Mesenchymal stem cell (in vitro differentiated cells and primary cell): ENCODE measurements around the gene CETP.
A peak's percentile ranks its signal among the peaks of the same experiment; 100 is the strongest.

Source experiments
- DNase-seq: peaks from one replicate; pipeline ENCODE4 v3.0.0-alpha.2; 2013
- H2AFZ ChIP-seq: one replicate; pipeline ENCODE4 v1.6.1; 2013; ENCODE audit warnings: low read depth, mild to moderate bottlenecking, control low read depth, inconsistent platforms, low read length, moderate library complexity
- H2AK5ac ChIP-seq: 2 replicates; pipeline ENCODE4 v1.6.1; 2013; ENCODE audit warnings: low read length, moderate library complexity, mild to moderate bottlenecking, inconsistent platforms; ENCODE audit not compliant: severe bottlenecking
- H2BK120ac ChIP-seq: one replicate; pipeline ENCODE4 v1.6.1; 2013; ENCODE audit warnings: low read depth, mild to moderate bottlenecking, inconsistent platforms, low read length, moderate library complexity
- H2BK12ac ChIP-seq, 2 experiments: one replicate each; pipeline ENCODE4 v1.6.1; 2013; ENCODE audit warnings: inconsistent platforms in 2 of 2, low read length in 2 of 2, mild to moderate bottlenecking in 2 of 2, moderate library complexity in 2 of 2, control low read depth in 1 of 2
- H2BK15ac ChIP-seq: one replicate; pipeline ENCODE4 v1.6.1; 2013; ENCODE audit warnings: mild to moderate bottlenecking, low read depth, inconsistent platforms; ENCODE audit not compliant: poor library complexity, severe bottlenecking
- H2BK5ac ChIP-seq: 2 replicates; pipeline ENCODE4 v1.6.1; 2013; ENCODE audit warnings: low read depth, mild to moderate bottlenecking, low read length, control low read depth, inconsistent platforms; ENCODE audit not compliant: poor library complexity, severe bottlenecking
- H3K14ac ChIP-seq, 2 experiments: one replicate each; pipeline ENCODE4 v1.6.1; 2013; ENCODE audit warnings: inconsistent platforms in 2 of 2, low read length in 2 of 2, control low read depth in 1 of 2, mild to moderate bottlenecking in 1 of 2, moderate library complexity in 1 of 2
- H3K18ac ChIP-seq, 2 experiments: one replicate each; pipeline ENCODE4 v1.6.1; 2013; ENCODE audit warnings: inconsistent platforms in 2 of 2, low read length in 2 of 2, control low read depth in 1 of 2, low read depth in 1 of 2, mild to moderate bottlenecking in 1 of 2
- H3K23ac ChIP-seq, 2 experiments: one replicate each; pipeline ENCODE4 v1.6.1; 2013; ENCODE audit warnings: inconsistent platforms in 2 of 2, low read length in 2 of 2, mild to moderate bottlenecking in 2 of 2, moderate library complexity in 2 of 2, control low read depth in 1 of 2
- H3K27ac ChIP-seq: 2 replicates; pipeline ENCODE4 v1.5.1; 2013; ENCODE audit warnings: mild to moderate bottlenecking, moderate library complexity, low read length, control low read depth, inconsistent platforms; ENCODE audit not compliant: poor library complexity, severe bottlenecking
- H3K27me3 ChIP-seq, 2 experiments: 2 replicates each; pipeline versions ENCODE4 v1.6.1 to v1.7.0; 2013; ENCODE audit warnings: low read length in 2 of 2, mild to moderate bottlenecking in 2 of 2, moderate library complexity in 2 of 2, control low read depth in 1 of 2, inconsistent platforms in 1 of 2; ENCODE audit not compliant: control insufficient read depth in 1 of 2, insufficient read depth in 1 of 2
- H3K36me3 ChIP-seq, 2 experiments: 2 replicates each; pipeline versions ENCODE4 v1.6.1 to v1.7.0; 2013; ENCODE audit warnings: low read length in 2 of 2, control low read depth in 1 of 2, inconsistent platforms in 1 of 2, low read depth in 1 of 2, mild to moderate bottlenecking in 1 of 2; ENCODE audit not compliant: insufficient read depth in 2 of 2, control insufficient read depth in 1 of 2
- H3K4ac ChIP-seq, 2 experiments: one replicate each; pipeline ENCODE4 v1.6.1; 2013; ENCODE audit warnings: inconsistent platforms in 2 of 2, low read length in 2 of 2, mild to moderate bottlenecking in 2 of 2, moderate library complexity in 2 of 2, control low read depth in 1 of 2, low read depth in 1 of 2
- H3K4me1 ChIP-seq: 2 replicates; pipeline ENCODE4 v1.6.1; 2013; ENCODE audit warnings: low read depth, low read length, control low read depth; ENCODE audit not compliant: control insufficient read depth, insufficient read depth
- H3K4me2 ChIP-seq: 2 replicates; pipeline ENCODE4 v1.6.1; 2013; ENCODE audit warnings: low read length, mild to moderate bottlenecking, inconsistent platforms; ENCODE audit not compliant: poor library complexity, severe bottlenecking
- H3K4me3 ChIP-seq, 2 experiments: 2 replicates each; pipeline versions ENCODE4 v1.5.1 to v1.7.0; 2013; ENCODE audit warnings: low read length in 2 of 2, mild to moderate bottlenecking in 2 of 2, control low read depth in 1 of 2, low read depth in 1 of 2; ENCODE audit not compliant: insufficient read depth in 1 of 2
- H3K79me1 ChIP-seq: replicated peaks from 2 replicates; pipeline ENCODE4 v1.6.1; 2013; ENCODE audit warnings: mild to moderate bottlenecking, control low read depth, low read length, inconsistent platforms; ENCODE audit not compliant: poor library complexity, severe bottlenecking
- H3K9ac ChIP-seq: 2 replicates; pipeline ENCODE4 v1.7.0; 2013; ENCODE audit warnings: mild to moderate bottlenecking, low read length, moderate library complexity
- H3K9me3 ChIP-seq: 2 replicates; pipeline ENCODE4 v1.7.0; 2013; ENCODE audit warnings: mild to moderate bottlenecking, low read length; ENCODE audit not compliant: control insufficient read depth
- H4K8ac ChIP-seq: one replicate; pipeline ENCODE4 v1.6.1; 2013; ENCODE audit warnings: inconsistent platforms, mild to moderate bottlenecking, low read length, moderate library complexity
- H4K91ac ChIP-seq: one replicate; pipeline ENCODE4 v1.6.1; 2013; ENCODE audit warnings: mild to moderate bottlenecking, low read length, inconsistent platforms
- WGBS: methylation state at CpG from one replicate; pipeline ENCODE4 v1.1.7; 2013; ENCODE audit warnings: mixed read lengths; 5-methylcytosine and 5-hydroxymethylcytosine counted together

CETP gene

DNA sequence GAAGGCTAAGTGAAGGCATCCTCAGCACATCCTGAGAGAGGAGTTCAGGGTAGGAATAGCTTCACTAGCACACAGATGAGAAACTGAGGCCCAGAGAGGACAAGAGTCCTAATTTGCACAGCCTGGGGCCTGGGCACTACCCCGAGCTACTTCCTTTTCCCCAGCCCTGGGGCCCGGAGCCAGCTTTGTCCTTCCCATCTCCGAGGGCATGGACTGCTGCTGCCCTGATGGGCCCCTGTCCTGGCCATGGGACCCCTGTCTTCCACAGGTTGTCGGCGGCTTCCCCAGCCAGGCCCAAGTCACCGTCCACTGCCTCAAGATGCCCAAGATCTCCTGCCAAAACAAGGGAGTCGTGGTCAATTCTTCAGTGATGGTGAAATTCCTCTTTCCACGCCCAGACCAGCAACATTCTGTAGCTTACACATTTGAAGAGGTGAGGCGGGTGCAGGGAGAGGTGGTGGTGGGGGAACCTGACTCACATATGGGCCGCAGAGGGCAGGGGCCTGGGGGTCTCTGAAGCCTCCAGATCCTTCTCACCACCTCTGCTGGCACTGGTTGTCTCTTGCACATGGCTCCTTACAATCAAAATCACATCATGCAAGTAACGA, 16.2 kb downstream of the CETP start:
- peaks cover 0 to 11% of the 10 kb centered on the region in 2 experiments for H3K27me3 ChIP-seq
- no peak overlapping the region for H3K4ac ChIP-seq
- peaks cover 0 to 7% of the 10 kb centered on the region in 2 experiments for H3K36me3 ChIP-seq
- no peaks in the 10 kb centered on the region for H3K9me3 ChIP-seq
- no peak overlapping the region for H2BK12ac ChIP-seq
- WGBS: 97% methylated on average over 10 of the region's 11 CpGs
- H2AK5ac ChIP-seq: no peak overlapping the region
- no peak overlapping the region for H3K4me3 ChIP-seq
- no peak overlapping the region for H2BK120ac ChIP-seq
- no peak overlapping the region for H3K18ac ChIP-seq
- H3K79me1 ChIP-seq: no peaks in the 10 kb centered on the region
- H3K4me2 ChIP-seq: no peak overlapping the region
- DNase-seq: no peak
- H3K23ac ChIP-seq: peak overlapping the region in 1 of 2 experiments; percentile 26
- no peak overlapping the region for H3K14ac ChIP-seq
- no peak overlapping the region for H2BK15ac ChIP-seq
- H3K4me1 ChIP-seq: peaks cover 2% of the 10 kb centered on the region
- H3K9ac ChIP-seq: no peak overlapping the region
- no peak overlapping the region for H2AFZ ChIP-seq
- H2BK5ac ChIP-seq: no peak overlapping the region
- H4K8ac ChIP-seq: no peak overlapping the region
- no peak overlapping the region for H3K27ac ChIP-seq
- no peak overlapping the region for H4K91ac ChIP-seq

DNA sequence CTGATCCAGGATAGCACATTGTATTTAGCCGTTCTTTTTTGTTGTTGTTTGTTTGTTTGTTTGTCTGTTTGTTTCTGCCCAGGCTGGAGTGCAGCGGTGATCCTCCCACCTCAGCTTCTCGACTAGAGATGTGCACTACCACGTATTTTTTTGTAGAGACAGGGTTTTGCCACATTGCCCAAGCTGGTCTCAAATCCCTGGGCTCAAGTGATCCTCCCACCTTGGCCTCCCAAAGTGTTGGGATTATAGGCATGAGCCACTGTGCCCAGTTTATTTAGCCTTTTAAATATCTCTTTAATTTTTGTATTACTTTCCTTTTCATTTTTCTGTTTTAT, 18.4 kb downstream of the CETP start:
- H3K4me3 ChIP-seq: no peak overlapping the region
- no peak overlapping the region for H2BK5ac ChIP-seq
- H3K9me3 ChIP-seq: no peaks in the 10 kb centered on the region
- no peak overlapping the region for H3K23ac ChIP-seq
- no peak overlapping the region for H3K14ac ChIP-seq
- H3K4me2 ChIP-seq: no peak overlapping the region
- WGBS: 90% methylated on average over 4 of the region's 4 CpGs
- peaks cover 0 to 15% of the 10 kb centered on the region in 2 experiments for H3K36me3 ChIP-seq
- H3K27me3 ChIP-seq: peaks cover 0 to 1% of the 10 kb centered on the region in 2 experiments
- H3K9ac ChIP-seq: no peak overlapping the region
- H4K8ac ChIP-seq: no peak overlapping the region
- H2AFZ ChIP-seq: no peak overlapping the region
- H3K27ac ChIP-seq: no peak overlapping the region
- H2AK5ac ChIP-seq: no peak overlapping the region
- no peak overlapping the region for H3K18ac ChIP-seq
- no peak overlapping the region for H2BK15ac ChIP-seq
- H4K91ac ChIP-seq: no peak overlapping the region
- no peak overlapping the region for H2BK12ac ChIP-seq
- H3K79me1 ChIP-seq: no peaks in the 10 kb centered on the region
- peaks cover 2% of the 10 kb centered on the region for H3K4me1 ChIP-seq
- no peak overlapping the region for H3K4ac ChIP-seq
- DNase-seq: no peak
- H2BK120ac ChIP-seq: no peak overlapping the region

- H2AK5ac ChIP-seq: no peak overlapping the region
- H3K9me3 ChIP-seq: no peaks in the 10 kb centered on the region
- no peak overlapping the region for H2BK120ac ChIP-seq
- H2BK5ac ChIP-seq: no peak overlapping the region
- H2AFZ ChIP-seq: no peak overlapping the region
- H3K18ac ChIP-seq: no peak overlapping the region
- 81% methylated on average over 14 of the region's 16 CpGs for WGBS
- DNase-seq: no peak
- no peak overlapping the region for H4K91ac ChIP-seq
- H3K36me3 ChIP-seq: peaks cover 0 to 15% of the 10 kb centered on the region in 2 experiments
- no peak overlapping the region for H2BK15ac ChIP-seq
- no peak overlapping the region for H3K9ac ChIP-seq
- H3K23ac ChIP-seq: no peak overlapping the region
- no peak overlapping the region for H4K8ac ChIP-seq
- no peak overlapping the region for H3K4me2 ChIP-seq
- no peak overlapping the region for H3K27ac ChIP-seq
- H2BK12ac ChIP-seq: no peak overlapping the region
- peaks cover 7% of the 10 kb centered on the region for H3K4me1 ChIP-seq
- H3K4me3 ChIP-seq: no peak overlapping the region
- H3K4ac ChIP-seq: no peak overlapping the region
- no peaks in the 10 kb centered on the region for H3K27me3 ChIP-seq
- H3K79me1 ChIP-seq: no peaks in the 10 kb centered on the region
- no peak overlapping the region for H3K14ac ChIP-seq
These were observed 19.3 kb downstream of the CETP start for GRCh38 chr16:56980792-56981724.

- H3K9ac ChIP-seq: no peak overlapping the region
- H2BK5ac ChIP-seq: no peak overlapping the region
- DNase-seq: no peak
- H3K36me3 ChIP-seq: peaks cover 0 to 15% of the 10 kb centered on the region in 2 experiments
- H2BK15ac ChIP-seq: no peak overlapping the region
- no peaks in the 10 kb centered on the region for H3K9me3 ChIP-seq
- H3K79me1 ChIP-seq: no peaks in the 10 kb centered on the region
- H3K18ac ChIP-seq: no peak overlapping the region
- H3K4me1 ChIP-seq: peaks cover 7% of the 10 kb centered on the region
- H3K4me3 ChIP-seq: no peak overlapping the region
- no peak overlapping the region for H2AFZ ChIP-seq
- peak overlapping the region in 1 of 2 experiments; percentile 6 for H3K14ac ChIP-seq
- no peak overlapping the region for H3K4ac ChIP-seq
- WGBS: 89% methylated on average over 12 of the region's 12 CpGs
- no peak overlapping the region for H2BK12ac ChIP-seq
- no peak overlapping the region for H2AK5ac ChIP-seq
- no peak overlapping the region for H2BK120ac ChIP-seq
- H3K27ac ChIP-seq: no peak overlapping the region
- H3K27me3 ChIP-seq: no peaks in the 10 kb centered on the region
- H3K4me2 ChIP-seq: no peak overlapping the region
- no peak overlapping the region for H4K8ac ChIP-seq
- H4K91ac ChIP-seq: no peak overlapping the region
- H3K23ac ChIP-seq: no peak overlapping the region
These were observed 20.1 kb downstream of the CETP start for GRCh38 chr16:56981729-56982271.
